Sciatic nerve (tissue), 2 donors: ENCODE results near the gene LANCL2. TPM values are rescaled to one million over a fixed set of nuclear protein-coding genes. Genes with fewer than 3 reads are reported as not detected.

Experiments used
- ATAC-seq: fragments of 200-7000 bp; cut with Tn5 transposase; one replicate; pipeline ENCODE4 v1.9.1; 2020; ENCODE audit warnings: mild to moderate bottlenecking, moderate library complexity
- DNase-seq: peaks from one replicate; pipeline ENCODE4 v3.0.0-alpha.2; 2020; ENCODE audit warnings: low spot score
- intact Hi-C: fragments of 100-400 bp; cut with DNase I; formaldehyde crosslinking; loops from one replicate; pipeline ENCODE4 v1.14.2; 2022
- total RNA-seq: library from RNA; stranded (reverse); fragmentation: NEBNext Ultra II Directional; extraction: Animal tissue kit (Norgen Biotek cat#: 25700); gene quantifications from one replicate; pipeline ENCODE4 v1.2.1, GENCODE V29; 2021
- donor health status: DM: no; HTN: no; CAD: no.
- donor health status: DM: no; HTN: no; CAD: no.

The LANCL2 gene
- total RNA-seq, 1 donor from 2014 or later = 9.3 TPM

DNA sequence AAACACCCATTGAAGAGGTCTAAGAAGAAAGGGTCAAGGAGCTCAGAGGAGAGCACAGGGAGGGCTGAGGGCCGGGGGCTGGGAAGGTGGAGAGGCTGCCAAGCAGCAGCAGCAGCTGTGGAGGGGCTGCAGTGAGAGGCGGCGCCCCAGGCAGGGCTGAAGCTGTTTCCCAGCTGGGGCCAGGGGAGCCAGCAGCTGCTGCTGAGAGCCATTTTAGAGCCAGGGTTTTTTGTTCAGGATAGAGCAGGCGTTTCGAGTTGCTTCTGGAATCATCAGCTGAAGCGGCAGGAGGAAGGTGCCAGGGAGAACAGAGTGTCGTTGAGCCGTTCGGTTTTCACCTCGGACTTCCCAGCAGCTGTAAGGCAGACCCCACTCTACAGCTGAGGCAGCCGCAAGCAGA lies 62.7 kb downstream of the LANCL2 start:
- peak; percentile 33 for ATAC-seq
- no peak for DNase-seq
- intact Hi-C loops = loop anchor here (10.0 kb wide), 1 partner anchor 147 kb away; the partner anchor contains the start of gene VOPP1

GRCh38 chr7:55429835-55430499 lies 64.8 kb downstream of the LANCL2 start:
- intact Hi-C loops = loop anchor here (10.0 kb wide), 1 partner anchor 145 kb away; the partner anchor contains the start of gene VOPP1
- ATAC-seq (no peak), DNase-seq (no peak)

GRCh38 chr7:55431898-55432297 lies 66.8 kb downstream of the LANCL2 start:
- intact Hi-C loops = no loop called here
- ATAC-seq (no peak), DNase-seq (no peak)

- intact Hi-C loops = no loop called here
Measured at GRCh38 chr7:55432506-55432905, 67.4 kb downstream of the LANCL2 start.

DNA sequence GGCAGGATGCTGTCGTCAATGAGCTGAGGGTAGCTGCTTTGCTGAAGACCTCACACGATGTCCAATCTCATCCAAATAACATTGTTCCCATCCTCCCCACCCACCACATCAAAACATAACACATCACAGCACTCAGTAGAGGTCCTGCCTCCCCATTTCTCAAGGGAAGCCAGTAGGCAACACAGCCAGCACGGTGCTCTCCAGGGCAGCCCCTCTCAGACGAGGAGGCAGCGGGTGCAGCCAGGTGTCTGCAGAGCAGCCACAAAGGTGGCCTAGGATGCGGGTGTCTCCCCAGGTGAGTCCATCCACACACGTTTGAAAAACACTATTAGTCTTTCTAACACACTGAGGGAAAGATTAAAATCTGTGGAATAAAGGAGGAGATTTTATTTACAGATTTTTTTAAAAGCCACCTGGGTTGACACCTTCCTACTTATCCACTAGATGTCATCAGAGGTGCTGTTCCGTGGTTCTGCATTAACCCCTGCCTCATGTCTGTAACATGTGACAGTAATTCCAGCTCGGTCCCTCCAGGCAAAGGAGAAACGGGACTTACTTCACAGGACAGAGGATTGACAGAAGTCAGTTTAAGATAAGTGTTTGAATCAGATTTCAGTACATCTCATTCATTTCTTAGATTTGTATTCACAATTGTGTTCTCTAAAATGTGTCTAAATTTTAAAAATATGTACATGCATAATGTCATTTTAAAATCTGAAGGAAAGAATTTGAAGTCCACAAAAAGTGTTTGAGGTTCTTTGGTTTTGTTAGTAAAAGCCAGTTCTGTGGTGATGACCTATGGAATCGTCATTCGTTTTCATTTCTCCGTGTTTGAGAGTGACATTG lies 68.0 kb downstream of the LANCL2 start:
- intact Hi-C loops = no loop called here
- ATAC-seq (peak; percentile 41), DNase-seq (no peak)

More at GRCh38 chr7:55432506-55432905, 67.4 kb downstream of the LANCL2 start:
- DNase-seq (no peak), ATAC-seq (no peak)

DNA sequence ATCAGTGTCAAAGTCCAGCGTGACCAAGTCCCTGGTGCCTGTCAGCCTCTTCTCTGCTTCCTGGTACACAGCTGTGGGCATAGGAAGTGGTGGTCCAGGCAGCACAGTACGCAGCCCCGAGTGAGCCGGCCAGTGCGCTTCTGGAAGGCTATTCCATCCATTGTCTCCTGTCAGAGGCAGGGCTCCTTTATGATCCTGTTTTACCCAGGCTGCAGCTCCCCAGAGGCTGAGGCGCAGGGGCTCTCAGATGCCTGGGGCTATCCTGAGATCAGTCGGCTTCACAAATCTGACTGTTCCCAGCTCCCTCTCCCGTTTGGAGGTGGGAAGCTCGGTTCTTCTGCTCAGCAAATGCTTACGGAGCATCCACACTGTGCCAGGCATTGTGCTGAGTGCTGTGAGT lies 70.3 kb downstream of the LANCL2 start:
- ATAC-seq = no peak
- intact Hi-C loops = no loop called here

GRCh38 chr7:55436457-55436856 lies 71.3 kb downstream of the LANCL2 start:
- intact Hi-C loops = no loop called here
- no peak for DNase-seq
- ATAC-seq = no peak

More for the DNA sequence above, 70.3 kb downstream of the LANCL2 start:
- no peak for DNase-seq

DNA sequence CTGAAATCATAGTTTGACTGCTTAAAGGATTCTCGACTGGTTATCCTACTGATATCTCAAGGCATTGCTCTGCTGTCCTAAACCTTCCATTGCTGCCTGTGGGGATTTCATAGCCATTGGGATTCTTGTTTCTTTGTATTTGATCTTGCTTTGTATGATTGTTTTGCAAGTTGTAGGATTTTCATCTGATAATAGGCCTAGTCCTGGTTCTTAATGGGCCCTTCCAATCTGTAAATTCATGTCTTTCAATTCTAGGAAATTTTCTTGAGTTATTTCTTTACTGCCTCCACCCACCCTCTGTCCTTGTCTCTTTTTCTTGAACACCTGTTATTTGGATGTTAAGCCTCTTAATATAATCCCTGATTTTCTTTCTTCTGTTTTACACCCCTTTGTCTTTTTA lies 72.2 kb downstream of the LANCL2 start:
- no peak for DNase-seq
- no peak for ATAC-seq
- intact Hi-C loops = no loop called here

- DNase-seq = no peak
- intact Hi-C loops = no loop called here
- no peak for ATAC-seq
Measured at GRCh38 chr7:55438085-55438756, 73.1 kb downstream of the LANCL2 start.

- no peak for ATAC-seq
- intact Hi-C loops = no loop called here
Measured at GRCh38 chr7:55438757-55439525, 73.8 kb downstream of the LANCL2 start.

DNA sequence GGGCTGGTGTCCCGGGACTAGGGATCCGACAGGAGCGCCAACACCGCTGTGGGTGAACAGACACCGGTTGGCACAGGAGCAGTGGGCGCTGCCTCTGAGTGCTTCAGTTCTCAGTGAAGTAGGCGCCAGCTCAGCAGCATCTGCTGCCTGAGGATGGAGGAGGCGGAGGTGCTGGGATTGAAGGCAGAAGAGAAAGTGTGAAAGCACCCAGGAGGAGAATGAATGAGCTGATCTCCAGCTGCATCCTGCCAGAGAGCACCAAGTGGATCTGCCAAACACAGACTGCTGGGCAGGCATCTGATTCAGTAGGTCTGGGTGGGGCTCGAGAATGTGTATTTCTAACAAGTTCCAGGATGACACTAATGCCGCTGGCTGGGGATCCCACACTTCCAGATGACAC lies 74.5 kb downstream of the LANCL2 start:
- DNase-seq (no peak), ATAC-seq (no peak)
- intact Hi-C loops = no loop called here

More at GRCh38 chr7:55438757-55439525, 73.8 kb downstream of the LANCL2 start:
- DNase-seq = no peak

GRCh38 chr7:55440040-55440690 lies 75.0 kb downstream of the LANCL2 start:
- DNase-seq (no peak), ATAC-seq (no peak)
- intact Hi-C loops = no loop called here

DNA sequence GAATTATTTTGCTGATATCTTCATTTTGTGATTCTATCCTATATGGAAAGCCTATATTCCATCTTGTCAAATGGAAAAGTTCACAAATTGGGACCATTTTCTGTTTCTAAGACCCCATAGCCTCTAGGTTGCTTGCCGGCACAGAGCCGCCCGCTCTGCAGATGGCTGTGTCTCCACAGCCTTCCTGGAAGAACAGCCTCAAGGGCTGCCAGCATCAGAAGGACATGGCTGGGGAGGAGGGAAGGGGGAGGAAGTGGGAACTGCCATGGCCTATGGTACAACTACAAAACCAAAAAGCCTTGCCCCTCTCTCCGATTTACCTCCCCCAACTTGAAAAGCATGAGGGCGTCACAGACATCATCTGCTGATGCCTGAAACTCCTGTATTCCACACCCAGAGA lies 75.9 kb downstream of the LANCL2 start:
- ATAC-seq (no peak), DNase-seq (no peak)
- intact Hi-C loops = no loop called here

- DNase-seq = no peak
- intact Hi-C loops = no loop called here
- ATAC-seq = no peak
Measured at GRCh38 chr7:55441774-55442522, 76.8 kb downstream of the LANCL2 start.

- ATAC-seq (no peak), DNase-seq (no peak)
- intact Hi-C loops = no loop called here
Measured at GRCh38 chr7:55444786-55445185, 79.6 kb downstream of the LANCL2 start.

- ATAC-seq (no peak), DNase-seq (no peak)
- intact Hi-C loops = no loop called here
Measured at GRCh38 chr7:55448526-55448925, 83.4 kb downstream of the LANCL2 start.

- intact Hi-C loops = no loop called here
- no peak for ATAC-seq
- no peak for DNase-seq
Measured at GRCh38 chr7:55449205-55449991, 84.3 kb downstream of the LANCL2 start.
